Bronchial epithelial cell (primary cell): ENCODE results near the gene LRP2. TPM values are rescaled to one million over a fixed set of nuclear protein-coding genes. Genes with fewer than 3 reads are reported as not detected.
A peak's percentile ranks its signal among the peaks of the same experiment; 100 is the strongest.
"Not testable (repeated sequence)": the region's sequence is repeated elsewhere in the genome, so short reads cannot be mapped to it uniquely, and the experiment has no call there.

Experiments used
- DNase-seq: peaks from one replicate; pipeline ENCODE4 v3.0.0-alpha.2; 2010; ENCODE audit warnings: low read depth
- FAIRE-seq: peaks from 2 replicates; lab custom pipeline; 2011; peaks lifted over from hg19 to GRCh38; lab: Jason Lieb, UNC
- H3K27me3 ChIP-seq: 2 replicates; pipeline ENCODE4 v1.5.1; 2011; ENCODE audit warnings: low read length; ENCODE audit not compliant: control insufficient read depth, insufficient read depth
- H3K36me3 ChIP-seq: 2 replicates; pipeline ENCODE4 v1.5.1; 2011; ENCODE audit warnings: low read length; ENCODE audit not compliant: control insufficient read depth, insufficient read depth
- H3K4me3 ChIP-seq: 2 replicates; pipeline ENCODE4 v1.5.1; 2011; ENCODE audit warnings: mild to moderate bottlenecking, low read depth, low read length, control low read depth
- CTCF ChIP-seq: IDR thresholded peaks from 2 replicates; pipeline ENCODE4 v1.5.1; 2011; ENCODE audit warnings: mild to moderate bottlenecking, moderate library complexity, low read length, control low read depth, inconsistent platforms; ENCODE audit not compliant: insufficient read depth, severe bottlenecking
- total RNA-seq: library from RNA; depleted of rRNA; stranded (reverse); fragments of >200 nt; gene quantifications from 2 replicates; pipeline ENCODE4 v1.2.1, GENCODE V29; 2014

Gene LRP2
- total RNA-seq, 1 donor from 2014 or later, result not detected

- H3K36me3 ChIP-seq, result no peaks in the 10 kb centered on the region
- FAIRE-seq (no peak), DNase-seq (no peak)
- no peaks in the 10 kb centered on the region for H3K27me3 ChIP-seq
- no peak overlapping the region for H3K4me3 ChIP-seq
- no peak for TF ChIP-seq CTCF
Observed at GRCh38 chr2:169330555-169331198, 31.7 kb downstream of the LRP2 start.

GRCh38 chr2:169329688-169330554 lies 32.4 kb downstream of the LRP2 start:
- H3K27me3 ChIP-seq, result no peaks in the 10 kb centered on the region
- no peaks in the 10 kb centered on the region for H3K36me3 ChIP-seq
- no peak for DNase-seq
- FAIRE-seq, result no peak
- H3K4me3 ChIP-seq, result no peak overlapping the region
- no peak for TF ChIP-seq CTCF

GRCh38 chr2:169328785-169329184 lies 33.5 kb downstream of the LRP2 start:
- H3K4me3 ChIP-seq, result no peak overlapping the region
- no peaks in the 10 kb centered on the region for H3K36me3 ChIP-seq
- DNase-seq (no peak), FAIRE-seq (no peak)
- no peak for TF ChIP-seq CTCF
- H3K27me3 ChIP-seq, result no peaks in the 10 kb centered on the region

GRCh38 chr2:169327837-169328236 lies 34.5 kb downstream of the LRP2 start:
- not testable (repeated sequence) for DNase-seq, FAIRE-seq, H3K36me3 ChIP-seq, H3K27me3 ChIP-seq, H3K4me3 ChIP-seq

GRCh38 chr2:169325886-169326285 lies 36.4 kb downstream of the LRP2 start:
- H3K4me3 ChIP-seq, H3K36me3 ChIP-seq, H3K27me3 ChIP-seq, DNase-seq, FAIRE-seq: not testable (repeated sequence)

- no peak for FAIRE-seq
- TF ChIP-seq CTCF, result no peak
Observed at GRCh38 chr2:169324581-169325260, 37.6 kb downstream of the LRP2 start.

More at GRCh38 chr2:169324581-169325260, 37.6 kb downstream of the LRP2 start:
- Histone ChIP-seq H3K4me3 (no peak overlapping the region), H3K27me3 (no peaks in the 10 kb centered on the region), H3K36me3 (no peaks in the 10 kb centered on the region)
- peak; percentile 3 for DNase-seq
